WTC11 (cell line): ENCODE results near the gene CD59. TPM values are rescaled to one million over a fixed set of nuclear protein-coding genes. Genes with fewer than 3 reads are reported as not detected.

Experiments
- ATAC-seq: fragments of 200-7000 bp; cut with Tn5 transposase; 2 replicates; pipeline ENCODE4 v1.10.0; 2021; ENCODE audit warnings: mild to moderate bottlenecking, moderate library complexity
- CTCF ChIA-PET: fragments of 300-600 bp; sonication (Branson Sonifier 250); formaldehyde crosslinking; loops from one replicate; lab custom pipeline; 2021; ENCODE audit warnings: antibody characterized with exemption; lab: Charles Lee
- POLR2A ChIA-PET: fragments of 350-600 bp; sonication (Branson Sonifier 250); formaldehyde crosslinking; loops from one replicate; lab custom pipeline; 2021; ENCODE audit warnings: antibody characterized with exemption; lab: Charles Lee
- DNase-seq: peaks from one replicate; pipeline ENCODE4 v3.0.0; 2021; ENCODE audit warnings: low spot score
- H3K27ac Mint-ChIP-seq: 2 replicates; pipeline ENCODE4 v1.8.0; 2021; ENCODE audit warnings: mixed read lengths
- H3K27me3 Mint-ChIP-seq: 2 replicates; pipeline ENCODE4 v1.8.0; 2021; ENCODE audit warnings: low read depth, mild to moderate bottlenecking, moderate library complexity, mixed read lengths
- H3K36me3 Mint-ChIP-seq: 2 replicates; pipeline ENCODE4 v1.8.0; 2021; ENCODE audit warnings: mixed read lengths
- H3K4me1 Mint-ChIP-seq: 2 replicates; pipeline ENCODE4 v1.8.0; 2022; ENCODE audit warnings: mixed read lengths
- H3K4me3 Mint-ChIP-seq: 2 replicates; pipeline ENCODE4 v1.8.0; 2021; ENCODE audit warnings: mild to moderate bottlenecking, moderate library complexity, mixed read lengths
- H3K9me3 Mint-ChIP-seq: 2 replicates; pipeline ENCODE4 v1.8.0; 2021; ENCODE audit warnings: mixed read lengths
- CBFB ChIP-seq: sonication (generic); formaldehyde crosslinking; IDR thresholded peaks from 2 replicates; pipeline ENCODE4 v1.8.1; 2022; ENCODE audit warnings: mild to moderate bottlenecking, low read depth, missing genetic modification reagents
- E2F4 ChIP-seq: sonication (generic); formaldehyde crosslinking; IDR thresholded peaks from 2 replicates; pipeline ENCODE4 v1.8.1; 2022; ENCODE audit warnings: low read depth, mild to moderate bottlenecking, moderate library complexity, missing genetic modification reagents, borderline replicate concordance
- FOXJ3 ChIP-seq: sonication (generic); formaldehyde crosslinking; IDR thresholded peaks from 2 replicates; pipeline ENCODE4 v1.9.0; 2021; ENCODE audit warnings: missing genetic modification reagents, mild to moderate bottlenecking, borderline replicate concordance
- GRHL2 ChIP-seq: fragments of 250-450 bp; sonication (Bioruptor Pico); IDR thresholded peaks from 2 replicates; pipeline ENCODE4 v1.8.0; 2022; ENCODE audit warnings: mild to moderate bottlenecking, moderate library complexity; ENCODE audit not compliant: insufficient replicate concordance, severe bottlenecking
- GTF2I ChIP-seq: fragments of 250-450 bp; sonication (Bioruptor Pico); conservative IDR thresholded peaks from 2 replicates; pipeline ENCODE4 v1.4.0; 2021; ENCODE audit warnings: mild to moderate bottlenecking
- MXD4 ChIP-seq: fragments of 250-450 bp; sonication (Bioruptor Pico); IDR thresholded peaks from 2 replicates; pipeline ENCODE4 v1.8.0; 2021; ENCODE audit warnings: mild to moderate bottlenecking, moderate library complexity, borderline replicate concordance
- NFATC4 ChIP-seq: fragments of 250-450 bp; sonication (Bioruptor Pico); IDR thresholded peaks from 2 replicates; pipeline ENCODE4 v1.9.0; 2021; ENCODE audit warnings: mild to moderate bottlenecking
- NFYB ChIP-seq: sonication (generic); formaldehyde crosslinking; conservative IDR thresholded peaks from 2 replicates; pipeline ENCODE4 v1.8.0; 2022; ENCODE audit warnings: low read depth, missing genetic modification reagents
- NR1H2 ChIP-seq: sonication (generic); formaldehyde crosslinking; IDR thresholded peaks from 2 replicates; pipeline ENCODE4 v1.9.0; 2021; ENCODE audit warnings: mild to moderate bottlenecking, moderate library complexity, missing genetic modification reagents
- NR2C2 ChIP-seq: sonication (generic); formaldehyde crosslinking; IDR thresholded peaks from 2 replicates; pipeline ENCODE4 v1.8.0; 2022; ENCODE audit warnings: mild to moderate bottlenecking, missing genetic modification reagents
- NR3C1 ChIP-seq: sonication (generic); formaldehyde crosslinking; conservative IDR thresholded peaks from 2 replicates; pipeline ENCODE4 v1.8.1; 2023; ENCODE audit warnings: low read depth, mild to moderate bottlenecking, missing genetic modification reagents
- PRRX2 ChIP-seq: fragments of 250-450 bp; sonication (Bioruptor Pico); IDR thresholded peaks from 2 replicates; pipeline ENCODE4 v1.8.0; 2021; ENCODE audit warnings: mild to moderate bottlenecking
- RORB ChIP-seq: fragments of 250-450 bp; sonication (Bioruptor Pico); IDR thresholded peaks from 2 replicates; pipeline ENCODE4 v1.9.0; 2021; ENCODE audit warnings: mild to moderate bottlenecking
- SMAD4 ChIP-seq: sonication (generic); formaldehyde crosslinking; IDR thresholded peaks from 2 replicates; pipeline ENCODE4 v1.8.0; 2022; ENCODE audit warnings: mild to moderate bottlenecking, missing genetic modification reagents
- SOX15 ChIP-seq: fragments of 250-450 bp; sonication (Bioruptor Pico); IDR thresholded peaks from 2 replicates; pipeline ENCODE4 v1.9.0; 2021; ENCODE audit warnings: mild to moderate bottlenecking
- SP1 ChIP-seq: sonication (generic); formaldehyde crosslinking; conservative IDR thresholded peaks from 2 replicates; pipeline ENCODE4 v1.8.1; 2022; ENCODE audit warnings: missing genetic modification reagents
- TEAD1 ChIP-seq: sonication (generic); formaldehyde crosslinking; IDR thresholded peaks from 2 replicates; pipeline ENCODE4 v1.8.0; 2022; ENCODE audit warnings: mild to moderate bottlenecking, missing genetic modification reagents
- TP53 ChIP-seq: sonication (generic); formaldehyde crosslinking; IDR thresholded peaks from 2 replicates; pipeline ENCODE4 v1.8.1; 2023; ENCODE audit warnings: mild to moderate bottlenecking, missing genetic modification reagents
- ZBTB21 ChIP-seq: sonication (generic); formaldehyde crosslinking; IDR thresholded peaks from 2 replicates; pipeline ENCODE4 v1.8.1; 2023; ENCODE audit warnings: mild to moderate bottlenecking, missing genetic modification reagents, borderline replicate concordance
- ZNF121 ChIP-seq: sonication (generic); formaldehyde crosslinking; IDR thresholded peaks from 2 replicates; pipeline ENCODE4 v1.8.0; 2023; ENCODE audit warnings: missing genetic modification reagents
- ZNF232 ChIP-seq: sonication (generic); formaldehyde crosslinking; IDR thresholded peaks from 2 replicates; pipeline ENCODE4 v1.8.0; 2022; ENCODE audit warnings: mild to moderate bottlenecking, missing genetic modification reagents
- ZNF263 ChIP-seq: sonication (generic); formaldehyde crosslinking; IDR thresholded peaks from 2 replicates; pipeline ENCODE4 v1.8.1; 2022; ENCODE audit warnings: low read depth, mild to moderate bottlenecking, moderate library complexity, missing genetic modification reagents
- ZNF396 ChIP-seq: fragments of 250-450 bp; sonication (Bioruptor Pico); IDR thresholded peaks from 2 replicates; pipeline ENCODE4 v1.8.0; 2021; ENCODE audit warnings: mild to moderate bottlenecking, moderate library complexity, borderline replicate concordance
- total RNA-seq: library from RNA; stranded (reverse); gene quantifications from 3 replicates; pipeline ENCODE4 v1.2.3, GENCODE V29; 2021
- TF ChIP-seq, protein P1 (sequence below): fragments of 250-450 bp; sonication (Bioruptor Pico); IDR thresholded peaks from 2 replicates; pipeline ENCODE4 v1.9.0; 2021; ENCODE audit warnings: moderate library complexity, mild to moderate bottlenecking, inconsistent platforms, borderline replicate concordance
- TF ChIP-seq, protein P2 (sequence below): sonication (generic); formaldehyde crosslinking; IDR thresholded peaks from 2 replicates; pipeline ENCODE4 v1.8.0; 2023; ENCODE audit warnings: mild to moderate bottlenecking, missing genetic modification reagents

Gene CD59
- total RNA-seq, 1 experiment from 2014 or later = 65.8 TPM

GRCh38 chr11:33695051-33695566, 41.1 kb downstream of the CD59 start:
- Mint-ChIP-seq H3K27ac (no peak overlapping the region), H3K9me3 (no peaks in the 10 kb centered on the region), H3K36me3 (no peaks in the 10 kb centered on the region), H3K27me3 (peaks cover 15% of the 10 kb centered on the region), H3K4me1 (peaks cover 54% of the 10 kb centered on the region), H3K4me3 (no peak overlapping the region)
- no peak for TF ChIP-seq GTF2I (CRISPR knock-in tag)
- TF ChIP-seq NFATC4 (CRISPR knock-in tag) = no peak
- no peak for TF ChIP-seq ZNF263 (CRISPR knock-in tag)
- no peak for TF ChIP-seq SMAD4
- no peak for TF ChIP-seq GRHL2 (CRISPR knock-in tag)
- CTCF ChIA-PET = interaction anchor here (0.6 to 1.2 kb wide), 2 partner anchors 47 to 237 kb away, joined by 3 to 6 read pairs; no protein-coding TSS in a partner anchor
- ATAC-seq (no peak), DNase-seq (no peak)
- POLR2A ChIA-PET = no interaction called here

- CTCF ChIA-PET = no interaction called here
- peaks cover 9% of the 10 kb centered on the region for H3K27me3 Mint-ChIP-seq
- H3K27ac Mint-ChIP-seq = no peak overlapping the region
- TF ChIP-seq MXD4 (no peak), PRRX2 (CRISPR knock-in tag) (no peak), TEAD1 (CRISPR knock-in tag) (no peak), ZBTB21 (CRISPR knock-in tag) (no peak)
- peaks cover 50% of the 10 kb centered on the region for H3K4me1 Mint-ChIP-seq
- DNase-seq (no peak), ATAC-seq (no peak)
- no peaks in the 10 kb centered on the region for H3K9me3 Mint-ChIP-seq
- POLR2A ChIA-PET = no interaction called here
- H3K4me3 Mint-ChIP-seq = no peak overlapping the region
- no peaks in the 10 kb centered on the region for H3K36me3 Mint-ChIP-seq
Observed at GRCh38 chr11:33694346-33695050, 41.7 kb downstream of the CD59 start.

DNA sequence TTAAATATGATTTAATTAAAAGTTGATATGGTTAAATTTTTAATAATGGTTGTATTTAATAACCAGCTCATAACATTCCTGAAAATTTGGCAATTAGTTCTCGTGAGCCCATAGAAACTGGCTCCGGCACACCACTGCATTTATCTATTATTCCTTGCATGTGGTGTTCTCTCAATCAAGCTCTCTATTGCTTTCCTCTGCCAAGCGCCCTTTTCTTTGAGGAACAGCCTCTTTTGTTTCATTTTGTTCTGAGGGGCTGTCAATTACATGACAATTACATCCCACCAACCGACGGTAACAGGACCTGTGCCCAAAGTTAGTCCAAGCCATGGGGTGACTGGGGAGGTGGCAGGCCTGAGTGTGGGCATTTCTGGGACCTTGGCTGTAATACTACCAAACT, 43.7 kb downstream of the CD59 start:
- H3K4me1 Mint-ChIP-seq = peaks cover 52% of the 10 kb centered on the region
- H3K9me3 Mint-ChIP-seq = no peaks in the 10 kb centered on the region
- peaks cover 5% of the 10 kb centered on the region; the same call in 1 of the 2 replicates for H3K27me3 Mint-ChIP-seq
- CTCF ChIA-PET = interaction anchor here (0.5 to 1.4 kb wide), 4 partner anchors 10 to 116 kb away, joined by 3 to 4 read pairs (median 3); no protein-coding TSS in a partner anchor
- DNase-seq (no peak), ATAC-seq (no peak)
- no peak overlapping the region for H3K27ac Mint-ChIP-seq
- no peaks in the 10 kb centered on the region for H3K36me3 Mint-ChIP-seq
- no peak overlapping the region for H3K4me3 Mint-ChIP-seq
- POLR2A ChIA-PET = no interaction called here
- TF ChIP-seq SOX15 (CRISPR knock-in tag) (no peak), NR1H2 (no peak), RORB (no peak), ZNF232 (no peak), E2F4 (CRISPR knock-in tag) (no peak)
- TF ChIP-seq, protein P1, sequence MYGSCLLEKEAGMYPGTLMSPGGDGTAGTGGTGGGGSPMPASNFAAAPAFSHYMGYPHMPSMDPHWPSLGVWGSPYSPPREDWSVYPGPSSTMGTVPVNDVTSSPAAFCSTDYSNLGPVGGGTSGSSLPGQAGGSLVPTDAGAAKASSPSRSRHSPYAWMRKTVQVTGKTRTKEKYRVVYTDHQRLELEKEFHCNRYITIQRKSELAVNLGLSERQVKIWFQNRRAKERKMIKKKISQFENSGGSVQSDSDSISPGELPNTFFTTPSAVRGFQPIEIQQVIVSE (CRISPR knock-in tag) = no peak

DNA sequence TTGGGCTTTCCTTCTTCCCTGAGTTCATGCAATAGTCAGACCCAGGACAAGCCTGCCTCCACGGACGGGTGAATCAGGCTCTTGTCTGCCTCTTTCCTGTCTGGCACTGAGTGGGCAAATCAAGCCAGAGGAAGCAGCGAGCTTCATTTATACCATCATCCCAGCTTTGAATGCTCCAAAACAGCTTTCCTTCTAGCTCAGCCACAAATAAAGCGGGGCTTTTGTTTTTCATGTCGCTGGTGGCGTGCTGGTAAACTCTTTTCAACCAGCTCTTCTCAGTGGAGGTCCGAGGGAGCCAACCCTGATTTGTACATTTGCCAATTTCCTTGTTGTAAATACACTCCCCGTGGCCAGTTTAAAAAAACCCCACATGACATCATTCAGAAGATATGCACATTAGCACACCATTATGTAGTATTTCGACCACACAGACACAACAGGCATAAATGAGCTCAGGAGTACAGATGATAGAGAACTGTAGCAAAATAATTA, 44.2 kb downstream of the CD59 start:
- H3K27ac Mint-ChIP-seq = no peak overlapping the region
- no peak overlapping the region for H3K4me3 Mint-ChIP-seq
- ATAC-seq = no peak
- ChIA-PET CTCF (interaction anchor here (0.5 to 1.4 kb wide), 4 partner anchors 9 to 116 kb away, joined by 3 to 4 read pairs (median 3); no protein-coding TSS in a partner anchor), POLR2A (no interaction called here)
- no peak for DNase-seq
- H3K36me3 Mint-ChIP-seq = no peaks in the 10 kb centered on the region
- H3K27me3 Mint-ChIP-seq = peaks cover 5% of the 10 kb centered on the region; the same call in 1 of the 2 replicates
- peaks cover 52% of the 10 kb centered on the region for H3K4me1 Mint-ChIP-seq
- H3K9me3 Mint-ChIP-seq = no peaks in the 10 kb centered on the region
- TF ChIP-seq NR1H2 (no peak), TP53 (CRISPR knock-in tag) (no peak), ZNF121 (CRISPR knock-in tag) (no peak), ZNF396 (CRISPR knock-in tag) (no peak), MXD4 (no peak), NR2C2 (CRISPR knock-in tag) (no peak), NR3C1 (CRISPR knock-in tag) (no peak), CBFB (CRISPR knock-in tag) (no peak), FOXJ3 (CRISPR knock-in tag) (no peak), SP1 (CRISPR knock-in tag) (no peak), NFYB (CRISPR knock-in tag) (no peak)
- TF ChIP-seq, protein P2, sequence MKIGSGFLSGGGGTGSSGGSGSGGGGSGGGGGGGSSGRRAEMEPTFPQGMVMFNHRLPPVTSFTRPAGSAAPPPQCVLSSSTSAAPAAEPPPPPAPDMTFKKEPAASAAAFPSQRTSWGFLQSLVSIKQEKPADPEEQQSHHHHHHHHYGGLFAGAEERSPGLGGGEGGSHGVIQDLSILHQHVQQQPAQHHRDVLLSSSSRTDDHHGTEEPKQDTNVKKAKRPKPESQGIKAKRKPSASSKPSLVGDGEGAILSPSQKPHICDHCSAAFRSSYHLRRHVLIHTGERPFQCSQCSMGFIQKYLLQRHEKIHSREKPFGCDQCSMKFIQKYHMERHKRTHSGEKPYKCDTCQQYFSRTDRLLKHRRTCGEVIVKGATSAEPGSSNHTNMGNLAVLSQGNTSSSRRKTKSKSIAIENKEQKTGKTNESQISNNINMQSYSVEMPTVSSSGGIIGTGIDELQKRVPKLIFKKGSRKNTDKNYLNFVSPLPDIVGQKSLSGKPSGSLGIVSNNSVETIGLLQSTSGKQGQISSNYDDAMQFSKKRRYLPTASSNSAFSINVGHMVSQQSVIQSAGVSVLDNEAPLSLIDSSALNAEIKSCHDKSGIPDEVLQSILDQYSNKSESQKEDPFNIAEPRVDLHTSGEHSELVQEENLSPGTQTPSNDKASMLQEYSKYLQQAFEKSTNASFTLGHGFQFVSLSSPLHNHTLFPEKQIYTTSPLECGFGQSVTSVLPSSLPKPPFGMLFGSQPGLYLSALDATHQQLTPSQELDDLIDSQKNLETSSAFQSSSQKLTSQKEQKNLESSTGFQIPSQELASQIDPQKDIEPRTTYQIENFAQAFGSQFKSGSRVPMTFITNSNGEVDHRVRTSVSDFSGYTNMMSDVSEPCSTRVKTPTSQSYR (CRISPR knock-in tag) = no peak
